Embryonic facial prominence (tissue), 1 donor: ENCODE results near the gene RHOJ.
"Not testable (repeated sequence)": the region's sequence is repeated elsewhere in the genome, so short reads cannot be mapped to it uniquely, and the experiment has no call there.

Experiments used
- DNase-seq: peaks from one replicate; pipeline ENCODE4 v3.0.0-alpha.2; 2016; ENCODE audit errors: extremely low spot score

Gene RHOJ

DNA sequence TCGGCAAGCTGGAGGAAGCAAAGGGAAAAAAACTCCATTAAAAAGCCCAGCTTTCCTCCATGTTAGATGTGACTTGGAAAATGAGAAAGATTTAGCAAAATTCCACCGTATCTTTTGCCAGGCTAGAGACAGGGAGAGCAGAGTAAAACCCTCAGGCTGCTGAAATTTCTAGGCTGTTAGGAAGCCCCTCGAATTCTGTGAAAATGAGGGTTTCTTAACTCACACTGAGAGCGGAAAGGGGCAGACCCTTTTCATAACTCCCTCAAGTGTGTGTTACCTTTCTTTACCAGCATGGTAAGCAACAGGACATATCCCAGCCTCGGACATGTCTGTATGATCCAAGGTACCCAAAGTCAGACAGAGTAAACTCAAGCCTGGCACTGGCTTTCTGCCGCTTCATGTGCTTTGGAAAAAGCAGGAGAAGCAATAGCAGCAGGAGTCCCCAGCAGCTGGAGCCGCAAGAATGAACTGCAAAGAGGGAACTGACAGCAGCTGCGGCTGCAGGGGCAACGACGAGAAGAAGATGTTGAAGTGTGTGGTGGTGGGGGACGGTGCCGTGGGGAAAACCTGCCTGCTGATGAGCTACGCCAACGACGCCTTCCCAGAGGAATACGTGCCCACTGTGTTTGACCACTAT is at the start of gene RHOJ:
Gene RHOJ (plus strand): TSS at position 37 of the 637 bp plus-strand sequence. CDS start 427 bp downstream, at position 464.
- no peak for DNase-seq

GRCh38 chr14:63155511-63156185 is 48.6 kb upstream of the RHOJ start:
- no peak for DNase-seq

DNA sequence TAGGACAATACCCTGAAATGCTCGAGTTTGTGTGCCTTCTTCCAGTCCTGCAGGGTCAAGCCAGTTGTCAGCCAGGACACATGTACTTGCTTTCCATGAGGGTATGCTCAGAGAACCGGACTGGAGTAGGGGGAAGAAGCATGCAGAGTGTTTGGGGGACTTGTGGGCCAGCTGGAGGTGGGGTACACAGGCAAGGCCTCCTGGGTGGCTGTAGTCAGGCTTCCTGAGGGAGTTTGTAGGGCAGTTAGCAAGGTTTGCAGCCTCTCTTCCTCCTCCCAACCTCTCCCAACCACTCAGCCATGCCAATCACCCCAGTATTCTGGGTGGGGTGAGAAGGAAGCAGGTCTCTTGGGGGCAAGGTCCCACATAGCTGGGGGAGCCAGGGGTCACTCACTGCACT is 47.0 kb upstream of the RHOJ start:
- DNase-seq, result no peak

DNA sequence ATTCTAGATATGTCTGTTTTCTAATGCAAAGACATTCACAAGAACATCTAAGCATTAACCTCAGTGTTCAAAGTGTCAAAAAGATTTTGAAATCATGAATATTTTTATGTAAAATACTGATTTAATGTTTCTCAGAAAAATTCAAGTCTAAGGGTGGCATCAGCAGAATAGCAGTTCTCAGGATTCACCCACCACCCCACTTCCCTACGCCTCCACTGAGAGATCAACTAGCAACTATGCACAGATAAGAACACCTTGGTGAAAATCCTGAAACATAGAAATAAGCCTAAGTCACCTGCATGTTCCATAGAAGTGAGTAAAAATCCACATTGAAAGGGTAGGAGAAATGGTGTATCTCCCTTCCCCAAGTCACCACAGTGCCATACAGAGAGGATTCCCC is 40.9 kb upstream of the RHOJ start:
- no peak for DNase-seq

DNA sequence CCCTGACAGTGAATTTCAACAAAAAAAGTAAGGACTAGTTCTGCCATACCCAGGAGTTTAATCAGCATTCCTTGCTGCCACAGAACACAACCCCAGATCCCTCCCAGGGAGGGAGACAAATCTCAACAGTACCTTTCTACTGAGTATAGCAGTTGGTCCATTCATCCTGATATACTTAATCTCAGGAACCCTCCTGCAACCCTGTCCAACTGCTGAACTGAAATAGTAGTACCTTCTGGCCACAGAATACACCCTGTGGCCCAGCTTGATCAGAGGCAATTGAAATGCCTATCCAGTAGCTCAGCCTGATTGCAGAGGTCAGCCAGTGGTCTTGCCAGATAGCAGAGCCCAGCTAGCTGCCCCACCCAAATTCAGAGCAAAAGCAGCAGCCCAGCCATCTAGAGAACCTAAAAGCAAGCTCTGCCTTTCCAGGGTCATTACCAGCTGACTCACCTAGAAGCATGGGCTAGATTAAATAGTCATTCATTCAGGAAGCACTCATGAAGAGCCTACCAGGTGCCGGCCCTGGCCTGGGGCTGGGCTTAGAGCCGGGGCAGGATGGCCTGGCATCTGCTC is 40.0 kb upstream of the RHOJ start:
- no peak for DNase-seq

DNA sequence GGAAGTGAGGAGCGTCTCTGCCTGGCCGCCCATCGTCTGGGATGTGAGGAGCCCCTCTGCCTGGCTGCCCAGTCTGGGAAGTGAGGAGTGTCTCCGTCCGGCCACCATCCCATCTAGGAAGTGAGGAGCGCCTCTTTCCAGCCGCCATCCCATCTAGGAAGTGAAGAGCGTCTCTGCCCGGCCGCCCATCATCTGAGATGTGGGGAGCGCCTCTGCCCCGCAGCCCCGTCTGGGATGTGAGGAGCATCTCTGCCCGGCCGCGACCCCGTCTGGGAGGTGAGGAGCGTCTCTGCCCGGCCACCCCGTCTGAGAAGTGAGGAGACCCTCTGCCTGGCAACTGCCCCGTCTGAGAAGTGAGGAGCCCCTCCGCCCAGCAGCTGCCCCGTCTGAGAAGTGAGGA is 39.0 kb upstream of the RHOJ start:
- DNase-seq, result not testable (repeated sequence)

GRCh38 chr14:63167044-63167443 is 37.2 kb upstream of the RHOJ start:
- DNase-seq, result no peak

DNA sequence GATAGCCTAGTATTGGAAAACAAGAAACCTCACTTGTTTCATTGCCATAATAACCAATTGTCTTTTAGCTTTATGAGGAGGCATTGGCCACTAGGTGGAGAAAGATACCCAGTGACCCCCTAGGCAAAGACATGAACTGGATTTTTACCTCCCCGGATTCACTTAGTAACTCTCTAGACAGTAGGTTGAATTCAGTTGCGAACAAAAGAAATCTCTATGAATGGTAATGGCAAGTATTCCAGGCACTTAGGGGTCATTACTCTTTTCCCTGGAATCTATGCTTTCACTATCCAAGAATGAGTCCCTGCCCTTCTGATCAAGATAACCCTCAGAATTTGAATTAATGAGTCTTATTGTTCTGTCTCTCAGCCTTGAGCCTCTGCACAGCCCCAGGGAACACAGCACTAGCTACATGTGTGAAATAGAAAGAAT is 29.5 kb upstream of the RHOJ start:
- no peak for DNase-seq

DNA sequence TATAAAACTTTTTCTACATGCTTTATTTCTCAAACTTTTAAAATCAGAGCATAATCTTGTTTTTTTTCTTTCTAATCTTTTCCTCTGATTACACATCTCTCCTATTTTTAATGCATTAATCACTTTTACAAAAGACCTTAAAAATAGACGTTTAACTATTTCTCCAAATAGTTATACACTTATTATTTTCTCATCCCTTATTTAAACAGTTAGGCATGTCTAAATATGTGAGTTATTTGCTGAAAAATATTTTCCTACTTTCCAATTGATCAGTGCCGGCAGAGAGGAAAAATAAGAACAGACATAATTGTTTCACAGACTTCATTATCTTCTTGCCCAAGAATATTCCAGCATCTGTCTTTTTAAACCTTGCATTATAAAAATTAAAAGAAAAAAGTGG is 28.7 kb upstream of the RHOJ start:
- DNase-seq, result no peak

- DNase-seq, result no peak
These were observed 25.3 kb upstream of the RHOJ start for GRCh38 chr14:63178912-63179311.

DNA sequence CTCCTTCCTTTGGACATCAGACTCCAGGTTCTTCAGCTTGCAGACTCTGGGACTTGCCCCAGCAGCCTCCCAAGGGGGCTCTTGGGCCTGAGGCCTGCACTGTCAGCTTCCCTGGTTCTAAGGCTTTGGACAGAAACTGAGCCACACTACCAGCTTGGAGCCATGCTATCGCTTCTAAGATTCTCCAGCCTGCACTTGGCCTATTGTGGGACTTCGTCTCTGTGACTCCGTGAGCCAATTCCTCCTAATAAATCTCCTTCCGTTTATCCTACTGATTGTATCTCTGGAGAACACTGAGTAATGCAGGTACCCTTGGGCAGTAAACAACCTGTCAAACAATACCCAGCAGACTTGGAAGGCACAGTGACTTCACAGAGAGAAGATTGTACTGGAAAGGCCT is 24.9 kb upstream of the RHOJ start:
- DNase-seq, result no peak

DNA sequence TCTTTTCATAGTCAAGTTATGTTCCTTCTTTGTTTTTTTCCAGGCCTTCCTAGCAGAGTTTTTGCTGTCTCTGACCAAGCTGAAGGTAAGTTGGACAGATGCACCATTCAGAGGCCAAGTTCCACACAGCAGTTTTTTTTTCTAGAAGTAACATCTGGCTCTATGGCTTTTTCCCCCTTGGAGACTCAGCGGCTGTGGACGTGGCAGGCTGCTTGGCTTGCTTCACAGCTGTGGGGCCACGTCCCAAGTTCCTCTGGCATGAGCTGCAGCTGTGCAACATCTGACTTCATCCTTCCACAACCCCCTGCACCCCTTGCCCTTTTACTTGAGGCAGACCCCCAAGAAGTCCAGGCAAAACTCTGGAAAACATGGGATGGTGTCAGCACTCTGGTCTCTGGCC is 24.2 kb upstream of the RHOJ start:
- no peak for DNase-seq

GRCh38 chr14:63182968-63183367 is 21.3 kb upstream of the RHOJ start:
- DNase-seq, result no peak

- no peak for DNase-seq
These were observed 17.8 kb upstream of the RHOJ start for GRCh38 chr14:63186453-63186852.

DNA sequence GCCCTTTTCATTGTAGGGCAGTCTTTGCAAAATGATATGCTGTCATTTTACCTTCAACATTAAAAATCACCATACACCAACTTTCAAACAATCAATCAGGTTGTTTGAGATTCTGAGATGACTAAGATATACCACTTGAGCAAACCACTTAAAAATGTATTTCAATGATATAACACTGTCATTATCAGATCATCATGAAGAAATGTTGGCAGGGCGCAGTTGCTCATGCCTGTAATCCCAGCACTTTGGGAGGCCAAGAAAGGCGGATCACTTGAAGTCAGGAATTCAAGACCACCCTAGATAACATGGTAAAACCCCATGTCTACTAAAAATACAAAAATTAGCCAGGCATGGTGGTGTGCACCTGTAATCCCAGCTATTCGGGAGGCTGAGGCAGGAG is 13.0 kb upstream of the RHOJ start:
- DNase-seq, result no peak

GRCh38 chr14:63192085-63192484 is 12.2 kb upstream of the RHOJ start:
- DNase-seq, result no peak

DNA sequence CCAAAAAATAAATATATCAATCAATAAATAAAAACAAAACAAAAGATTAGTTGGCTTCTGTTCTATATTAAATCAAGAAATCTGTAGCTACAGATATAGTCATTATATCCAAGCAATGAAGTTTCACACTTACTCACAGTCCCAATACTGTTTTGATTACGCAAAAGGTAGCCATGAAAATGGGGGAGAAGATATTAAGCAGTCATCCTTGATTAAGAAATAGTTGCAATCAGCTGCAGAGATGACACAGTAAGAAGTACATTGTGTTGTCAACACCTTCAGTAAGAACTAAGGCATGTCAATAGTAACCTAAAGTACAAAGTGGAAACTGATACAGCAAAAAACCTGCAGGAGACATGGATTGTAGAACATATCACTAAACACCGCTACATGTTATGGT is 11.0 kb upstream of the RHOJ start:
- no peak for DNase-seq

- DNase-seq, result no peak
These were observed 4.1 kb upstream of the RHOJ start for GRCh38 chr14:63200035-63200740.

DNA sequence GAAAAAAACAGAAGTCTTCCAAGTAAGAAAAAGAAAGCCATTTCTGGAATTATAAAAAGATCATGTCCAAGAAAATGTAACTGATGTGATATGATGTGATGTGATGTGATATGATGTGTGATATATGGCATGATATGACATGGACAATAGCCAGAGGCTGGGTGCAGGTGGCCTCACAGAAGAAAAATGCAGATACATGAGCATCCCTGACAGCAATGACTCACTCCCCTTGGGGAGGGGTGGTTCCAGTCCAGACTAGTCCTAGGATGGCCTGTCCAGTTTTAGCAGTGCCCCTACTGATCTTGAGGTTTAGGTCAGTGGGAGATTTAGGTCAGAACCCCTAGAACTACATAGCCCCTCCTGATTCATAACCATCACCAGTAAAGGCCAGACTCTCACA is 3.5 kb upstream of the RHOJ start:
- no peak for DNase-seq

DNA sequence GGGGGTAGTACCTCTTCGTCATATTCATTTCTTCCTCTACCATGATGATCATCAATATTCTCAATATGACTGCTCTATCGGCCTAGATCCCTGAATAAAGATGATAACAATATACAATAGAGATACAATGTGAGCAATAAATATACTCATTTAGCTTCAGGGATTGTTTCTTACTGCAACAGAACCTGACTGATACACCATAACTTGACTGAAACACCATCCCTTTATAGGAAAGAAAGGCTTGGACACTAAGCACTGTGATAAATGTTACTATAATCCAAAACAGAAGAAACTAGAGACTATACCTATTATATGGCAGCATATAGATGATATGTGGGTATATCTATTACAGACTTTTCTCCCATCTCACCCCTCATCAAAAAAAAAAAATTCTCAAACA is 1.2 kb upstream of the RHOJ start:
- DNase-seq, result no peak

- DNase-seq, result peak; percentile 92
These were observed 431 bp upstream of the RHOJ start for GRCh38 chr14:63203618-63204406.

DNA sequence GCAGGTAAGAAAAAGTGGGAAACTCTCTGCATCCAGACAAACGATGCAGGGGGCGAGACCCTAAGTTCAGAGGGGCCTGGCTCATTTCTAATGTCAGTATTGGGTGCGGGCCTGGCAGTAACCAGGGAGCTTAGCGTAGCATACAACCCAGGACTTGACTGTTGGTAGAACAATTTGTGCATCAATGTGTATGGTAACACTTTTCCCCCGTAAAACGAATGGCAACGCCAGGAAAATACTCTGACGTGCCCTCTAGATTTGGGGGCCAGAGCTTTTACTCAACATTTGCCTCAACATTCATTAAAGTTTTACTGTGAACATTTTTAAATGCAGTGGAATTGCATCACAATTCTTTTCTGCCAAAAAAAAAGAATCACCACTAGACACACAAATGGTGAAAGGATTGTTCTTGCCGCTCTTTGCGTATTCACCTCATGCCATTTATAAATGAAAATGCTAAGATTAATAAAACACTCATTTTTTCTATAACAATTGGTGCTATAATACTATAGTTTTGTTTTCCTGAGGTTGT is 867 bp downstream of the RHOJ start:
- no peak for DNase-seq
